Right renal pelvis (tissue), 4 donors: Measurements from ENCODE around the gene SPATA13. TPM values are rescaled to one million over a fixed set of nuclear protein-coding genes. Genes with fewer than 3 reads are reported as not detected.

Experiments
- DNase-seq, 4 donors: peaks; one replicate each; pipeline ENCODE4 v3.0.0-alpha.2; 2013; ENCODE audit warnings: low read depth in 4 of 4, low spot score in 3 of 4, missing footprints in 1 of 4
- polyA plus RNA-seq, 4 donors: library from polyadenylated mRNA; unstranded; fragments of 120-200 nt; gene quantifications; one replicate each; pipeline ENCODE4 v1.2.1, GENCODE V29; 2013; ENCODE audit not compliant: insufficient read length in 4 of 4

The SPATA13 gene
- polyA plus RNA-seq, 4 donors = 56.7 to 77.6 (median 69.4) TPM

- DNase-seq = no peak
Measured at GRCh38 chr13:24162604-24163003, 2.1 kb downstream of the SPATA13 start.

GRCh38 chr13:24165746-24166145 lies 5.2 kb downstream of the SPATA13 start:
- DNase-seq = no peak

DNA sequence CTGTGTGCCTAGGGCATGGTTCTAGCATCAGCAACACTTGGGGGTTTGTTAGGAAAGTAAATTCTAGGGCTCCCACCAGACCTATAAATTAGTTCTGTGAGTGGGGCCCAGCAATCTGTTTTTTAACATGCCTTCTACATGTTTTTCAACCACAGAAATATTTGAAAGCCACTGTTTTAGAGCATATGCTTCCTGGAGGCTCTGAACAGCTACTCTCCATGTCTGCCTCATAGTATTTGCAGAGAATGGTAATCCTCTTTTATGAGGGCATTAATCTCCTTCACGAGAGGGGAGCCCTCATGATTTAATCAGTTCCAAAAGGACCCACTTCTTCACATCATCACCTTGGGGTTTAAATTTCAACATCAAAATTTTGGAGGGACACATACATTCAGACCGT lies 6.0 kb downstream of the SPATA13 start:
- no peak for DNase-seq

GRCh38 chr13:24167666-24168391 lies 7.3 kb downstream of the SPATA13 start:
- no peak for DNase-seq

GRCh38 chr13:24168392-24168750 lies 7.9 kb downstream of the SPATA13 start:
- DNase-seq = no peak

- no peak for DNase-seq
Measured at GRCh38 chr13:24168979-24169378, 8.5 kb downstream of the SPATA13 start.

DNA sequence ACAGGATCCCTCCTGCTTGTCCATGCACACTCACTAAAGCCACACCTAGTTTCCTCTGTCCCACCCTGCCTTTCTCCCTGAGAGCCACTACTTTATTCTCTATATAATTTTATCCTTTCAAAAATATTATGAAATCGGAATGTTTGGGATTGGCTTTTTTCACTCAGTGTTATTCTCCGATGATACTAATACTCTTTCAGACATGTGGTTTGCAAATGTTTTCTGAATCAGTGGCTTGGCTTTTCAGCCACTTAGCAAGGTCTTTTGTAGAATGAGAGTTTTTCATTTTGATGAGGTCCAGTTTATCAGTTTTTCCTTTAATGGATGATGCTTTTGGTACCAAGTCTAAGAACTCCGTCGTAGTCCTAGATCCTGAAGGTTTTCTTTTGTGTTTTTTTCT lies 11.6 kb downstream of the SPATA13 start:
- DNase-seq = no peak

- DNase-seq = no peak
Measured at GRCh38 chr13:24173795-24174194, 13.3 kb downstream of the SPATA13 start.

DNA sequence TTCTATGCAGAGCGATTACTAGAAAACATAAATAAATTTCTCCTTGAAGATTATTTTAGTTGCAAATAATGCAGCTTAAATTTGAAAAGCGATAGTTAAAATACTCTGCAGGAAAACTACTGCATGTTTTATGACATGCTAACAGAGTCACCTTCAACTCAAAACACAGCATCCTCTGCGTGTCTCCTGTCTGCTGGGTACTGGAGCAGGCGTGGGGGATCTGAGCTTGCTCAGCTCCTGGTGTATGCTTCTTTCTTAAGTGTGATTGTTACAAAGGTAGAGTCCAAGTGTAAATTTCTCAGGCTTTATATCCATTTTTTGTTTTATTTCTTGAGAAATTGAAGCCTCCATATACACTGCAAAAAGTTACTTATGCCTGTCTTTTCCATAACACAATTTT lies 15.3 kb downstream of the SPATA13 start:
- no peak for DNase-seq

DNA sequence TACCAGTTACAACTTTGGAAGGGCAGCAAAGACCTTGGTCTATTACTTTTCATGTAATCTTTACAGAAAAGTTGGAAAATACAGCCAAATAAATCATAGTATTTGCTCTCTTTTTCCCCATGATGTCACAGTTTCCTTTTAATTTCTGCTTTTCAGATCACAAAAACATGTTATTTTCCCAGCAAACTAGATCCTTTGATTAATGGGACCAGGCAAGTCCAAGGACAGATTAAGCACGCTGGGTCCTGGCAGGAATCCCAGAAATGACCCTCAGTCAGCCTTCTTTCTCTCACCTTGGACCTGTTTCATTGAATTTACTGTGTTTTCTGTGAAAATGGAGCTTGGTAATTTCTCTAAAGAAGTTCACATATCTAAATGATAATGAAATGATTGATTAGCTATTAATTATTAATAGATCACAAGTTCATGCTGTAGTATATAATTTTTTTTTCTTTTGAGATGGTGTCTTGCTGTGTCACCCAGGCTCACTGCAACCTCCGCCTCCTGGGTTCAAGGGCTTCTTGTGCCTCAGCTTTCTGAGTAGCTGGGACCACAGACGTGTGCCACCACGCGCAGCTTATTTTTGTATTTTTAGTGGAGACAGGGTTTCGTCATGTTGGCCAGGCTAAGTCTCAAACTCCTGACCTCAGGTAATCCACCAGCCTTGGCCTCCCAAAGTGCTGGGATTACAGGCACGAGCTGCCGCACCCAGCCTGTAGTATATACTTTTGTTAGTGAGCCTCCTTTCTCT lies 16.0 kb downstream of the SPATA13 start:
- no peak for DNase-seq

DNA sequence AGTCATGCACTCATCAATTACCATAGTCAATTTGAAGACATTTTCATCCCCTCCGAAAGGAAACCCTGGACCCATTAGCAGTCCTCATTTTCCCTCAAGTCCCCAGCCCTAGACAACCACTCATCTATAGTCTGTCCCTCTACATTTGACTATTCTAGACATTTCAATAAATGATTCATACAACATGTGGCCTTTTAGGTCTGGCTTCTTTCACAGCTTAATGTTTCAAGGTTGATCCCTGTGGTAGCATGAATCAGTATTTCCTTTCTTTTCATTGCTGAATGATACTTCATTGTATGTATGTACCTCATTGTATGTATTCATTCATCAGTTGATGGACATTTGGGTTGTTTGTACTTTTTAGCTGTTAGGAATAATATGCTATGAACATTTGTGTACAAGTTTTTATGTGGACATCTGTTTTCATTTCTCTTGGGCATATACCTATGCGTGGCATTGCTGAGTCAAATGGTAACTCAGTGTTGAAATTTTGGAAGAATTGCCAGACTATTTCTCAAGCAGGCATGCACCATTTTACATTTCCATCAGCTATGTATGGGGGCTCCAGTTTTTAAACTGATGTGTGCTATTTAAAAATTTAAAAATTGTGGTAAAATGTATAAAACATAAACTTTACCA lies 18.4 kb downstream of the SPATA13 start:
- DNase-seq = no peak

- DNase-seq = no peak
Measured at GRCh38 chr13:24179486-24179850, 18.9 kb downstream of the SPATA13 start.

DNA sequence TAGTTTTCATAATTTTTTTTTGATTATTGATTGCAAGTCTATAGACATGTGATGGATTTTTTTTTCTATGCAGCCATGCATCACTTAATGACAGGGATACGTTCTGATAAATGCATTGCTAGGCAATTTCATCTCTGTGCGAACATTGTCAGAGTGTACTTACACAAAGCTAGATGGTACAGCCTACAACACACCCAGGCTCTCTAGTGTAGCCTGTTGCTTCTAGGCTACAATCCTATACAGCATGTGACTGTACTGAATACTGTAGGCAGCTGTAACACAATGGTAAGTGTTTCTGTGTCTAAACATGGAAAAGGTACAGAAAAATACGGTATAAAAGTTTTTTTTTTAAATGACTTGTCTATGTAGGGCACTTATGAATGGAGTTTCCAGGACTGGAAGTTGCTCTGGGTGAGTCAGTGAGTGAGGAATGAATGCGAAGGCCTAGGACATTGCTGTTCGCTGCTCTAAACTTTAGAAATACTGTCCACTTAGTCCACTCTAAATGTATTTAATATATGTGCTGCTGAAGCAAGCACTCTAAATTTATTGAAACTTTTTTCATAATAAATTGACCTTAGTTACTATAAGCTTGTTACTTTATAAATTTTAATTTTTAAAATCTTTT lies 20.3 kb downstream of the SPATA13 start:
- DNase-seq = no peak

DNA sequence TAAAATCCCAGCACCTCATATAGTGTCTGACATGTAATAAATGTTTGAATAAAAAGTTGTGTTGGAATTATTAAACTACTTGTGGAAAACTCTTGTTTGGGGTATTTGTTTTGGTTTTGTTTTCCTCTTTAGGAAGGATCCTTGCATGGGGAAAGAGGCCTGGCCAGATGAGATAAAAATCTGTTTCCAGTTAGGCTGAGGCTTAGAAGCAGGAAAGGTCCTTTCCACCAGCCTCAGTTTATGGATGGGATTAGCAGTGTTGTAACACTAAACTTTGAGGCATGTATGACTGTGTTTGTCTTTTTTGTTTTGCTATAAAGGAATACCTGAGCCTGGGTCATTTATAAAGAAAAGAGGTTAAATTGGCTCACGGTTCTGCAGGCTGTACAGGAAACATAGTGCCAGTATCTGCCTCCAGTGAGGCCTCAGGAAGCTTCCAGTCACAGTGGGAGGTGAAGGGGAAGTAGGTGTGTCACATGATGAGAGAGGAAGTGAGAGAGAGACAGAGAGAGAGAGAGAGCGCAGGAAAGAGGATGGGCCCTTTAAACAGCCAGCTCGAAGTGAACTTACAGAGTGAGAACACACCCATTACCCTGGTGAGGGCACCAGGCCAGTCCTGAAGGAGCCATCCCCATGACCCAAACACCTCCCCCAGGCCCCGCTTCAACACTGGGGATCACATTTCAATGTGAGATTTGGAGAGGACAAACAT lies 21.6 kb downstream of the SPATA13 start:
- DNase-seq = no peak

DNA sequence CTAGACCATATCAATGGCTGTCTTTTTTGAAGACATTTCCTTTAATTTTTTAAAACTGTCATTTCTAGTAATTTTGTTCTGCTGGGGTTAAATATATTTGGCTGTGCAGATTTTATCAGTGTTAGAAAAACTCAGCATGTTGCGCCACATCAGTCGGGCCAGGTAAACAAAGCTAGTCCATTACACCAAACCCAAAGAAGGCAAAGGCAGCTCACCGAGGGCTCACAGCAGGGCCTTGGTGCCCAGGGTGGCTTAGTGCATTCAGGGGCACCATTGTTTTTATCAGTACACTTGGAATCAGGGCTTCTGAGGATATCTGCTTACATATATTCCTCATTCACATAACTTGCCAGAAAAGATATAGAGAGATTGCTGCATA lies 22.2 kb downstream of the SPATA13 start:
- no peak for DNase-seq

GRCh38 chr13:24183741-24184182 lies 23.2 kb downstream of the SPATA13 start:
- peak in 1 of 4 donors; percentile 39 for DNase-seq

GRCh38 chr13:24184265-24184841 lies 23.8 kb downstream of the SPATA13 start:
- peak in 1 of 4 donors; percentile 63 for DNase-seq

- DNase-seq = no peak
Measured at GRCh38 chr13:24184882-24185281, 24.4 kb downstream of the SPATA13 start.

GRCh38 chr13:24185591-24186232 lies 25.2 kb downstream of the SPATA13 start:
- DNase-seq = no peak

- no peak for DNase-seq
Measured at GRCh38 chr13:24187185-24187584, 26.7 kb downstream of the SPATA13 start.
